GM23338 (cell line): ENCODE measurements around the gene TTYH1. TPM values are rescaled to one million over a fixed set of nuclear protein-coding genes. Genes with fewer than 3 reads are reported as not detected.

Source experiments
- ATAC-seq: fragments of 200-7000 bp; cut with Tn5 transposase; 3 replicates; pipeline ENCODE4 v1.9.1; 2020
- DNase-seq: peaks from one replicate; pipeline ENCODE4 v3.0.0-alpha.2; 2015; ENCODE audit warnings: low spot score
- H2AFZ ChIP-seq: fragments of 200-600 bp; sonication (generic); 2 replicates; pipeline ENCODE4 v1.8.0; 2016; ENCODE audit warnings: antibody characterized with exemption, mild to moderate bottlenecking, moderate library complexity
- H3F3A ChIP-seq: fragments of 200-600 bp; sonication (generic); replicated peaks from 2 replicates; pipeline ENCODE4 v1.8.0; 2017; ENCODE audit warnings: antibody characterized with exemption, mixed run types, low read depth
- H3K27ac ChIP-seq: fragments of 200-600 bp; sonication (generic); 2 replicates; pipeline ENCODE4 v1.6.1; 2016; ENCODE audit warnings: low read depth
- H3K27me3 ChIP-seq: fragments of 200-600 bp; sonication (generic); 2 replicates; pipeline ENCODE4 v1.8.0; 2016; ENCODE audit warnings: mild to moderate bottlenecking, mixed run types, moderate library complexity; ENCODE audit not compliant: insufficient read depth
- H3K36me3 ChIP-seq: fragments of 200-600 bp; sonication (generic); 2 replicates; pipeline ENCODE4 v1.8.0; 2016; ENCODE audit warnings: mild to moderate bottlenecking; ENCODE audit not compliant: insufficient read depth
- H3K4me1 ChIP-seq: fragments of 200-600 bp; sonication (generic); 2 replicates; pipeline ENCODE4 v1.8.0; 2016; ENCODE audit warnings: mild to moderate bottlenecking, moderate library complexity; ENCODE audit not compliant: insufficient read depth
- H3K4me2 ChIP-seq: fragments of 200-600 bp; sonication (generic); 2 replicates; pipeline ENCODE4 v1.7.1; 2017; ENCODE audit warnings: mixed run types
- H3K4me3 ChIP-seq: fragments of 200-600 bp; sonication (generic); 2 replicates; pipeline ENCODE4 v1.6.1; 2016; ENCODE audit warnings: mixed run types
- H3K79me2 ChIP-seq: fragments of 200-600 bp; sonication (generic); replicated peaks from 2 replicates; pipeline ENCODE4 v1.8.0; 2017; ENCODE audit warnings: mild to moderate bottlenecking; ENCODE audit not compliant: insufficient read depth
- H3K9me2 ChIP-seq: fragments of 200-600 bp; sonication (generic); 2 replicates; pipeline ENCODE4 v1.8.0; 2017; ENCODE audit not compliant: insufficient read depth
- H4K20me1 ChIP-seq: fragments of 200-600 bp; sonication (generic); replicated peaks from 2 replicates; pipeline ENCODE4 v1.8.0; 2017; ENCODE audit warnings: mild to moderate bottlenecking; ENCODE audit not compliant: insufficient read depth
- H3K27ac Mint-ChIP-seq: 2 replicates; pipeline ENCODE4 v1.8.0; 2020; ENCODE audit warnings: inconsistent platforms, mild to moderate bottlenecking, moderate library complexity, mixed read lengths
- H3K27me3 Mint-ChIP-seq: 3 replicates; pipeline ENCODE4 v1.8.0; 2022; ENCODE audit warnings: low read depth, mild to moderate bottlenecking, moderate library complexity, mixed read lengths, inconsistent platforms; ENCODE audit not compliant: insufficient read depth, poor library complexity
- H3K36me3 Mint-ChIP-seq: 3 replicates; pipeline ENCODE4 v1.8.0; 2021; ENCODE audit warnings: low read depth, mild to moderate bottlenecking, inconsistent platforms, moderate library complexity, mixed read lengths
- H3K4me1 Mint-ChIP-seq: 3 replicates; pipeline ENCODE4 v1.8.0; 2020; ENCODE audit warnings: mild to moderate bottlenecking, inconsistent platforms, mixed read lengths
- H3K4me3 Mint-ChIP-seq: 3 replicates; pipeline ENCODE4 v1.8.0; 2021; ENCODE audit warnings: moderate library complexity, mild to moderate bottlenecking, inconsistent platforms, mixed read lengths
- H3K9me3 Mint-ChIP-seq: 3 replicates; pipeline ENCODE4 v1.8.0; 2020; ENCODE audit warnings: moderate library complexity, mild to moderate bottlenecking, inconsistent platforms, mixed read lengths
- CREB1 ChIP-seq: fragments of 250-450 bp; sonication (Bioruptor Pico); IDR thresholded peaks from 2 replicates; pipeline ENCODE4 v1.5.0; 2020; ENCODE audit warnings: low read depth, mild to moderate bottlenecking, moderate library complexity
- EZH2 ChIP-seq: fragments of 200-600 bp; sonication (generic); IDR thresholded peaks from one replicate; pipeline ENCODE4 v1.8.0; 2017; ENCODE audit warnings: antibody characterized with exemption, mild to moderate bottlenecking, low read depth; ENCODE audit not compliant: unreplicated experiment
- EZH2phosphoT487 ChIP-seq: fragments of 200-600 bp; sonication (generic); IDR thresholded peaks from one replicate; pipeline ENCODE4 v1.8.1; 2018; ENCODE audit warnings: antibody characterized with exemption; ENCODE audit not compliant: unreplicated experiment
- JUNB ChIP-seq: IDR thresholded peaks from one replicate; pipeline ENCODE4 v1.6.1; 2016; ENCODE audit warnings: antibody characterized with exemption; ENCODE audit not compliant: unreplicated experiment
- NANOG ChIP-seq: IDR thresholded peaks from 2 replicates; pipeline ENCODE4 v1.6.1; 2016; ENCODE audit warnings: antibody characterized with exemption, borderline replicate concordance
- POLR2AphosphoS5 ChIP-seq: IDR thresholded peaks from 2 replicates; pipeline ENCODE4 v1.6.1; 2016; ENCODE audit warnings: antibody characterized with exemption, low read depth
- STAT1 ChIP-seq: IDR thresholded peaks from one replicate; pipeline ENCODE4 v1.6.1; 2016; ENCODE audit warnings: antibody characterized with exemption; ENCODE audit not compliant: unreplicated experiment
- ZNF114 ChIP-seq: fragments of 250-450 bp; sonication (Bioruptor Pico); IDR thresholded peaks from 2 replicates; pipeline ENCODE4 v1.5.0; 2020; ENCODE audit warnings: mild to moderate bottlenecking, moderate library complexity
- ZNF331 ChIP-seq: fragments of 250-450 bp; sonication (Bioruptor Pico); IDR thresholded peaks from 2 replicates; pipeline ENCODE4 v1.5.0; 2020; ENCODE audit warnings: low read depth, mild to moderate bottlenecking, moderate library complexity
- polyA plus RNA-seq: library from polyadenylated mRNA; unstranded; fragments of >200 nt; fragmentation: Nextera tagmentation; extraction: Ambion mirVana; gene quantifications from 2 replicates; pipeline ENCODE4 v1.2.1, GENCODE V29; 2016
- total RNA-seq: library from RNA; depleted of rRNA; stranded (reverse); fragments of >200 nt; shearing (Covaris generic); gene quantifications from 2 replicates; pipeline ENCODE4 v1.2.3, GENCODE V29; 2014
- TF ChIP-seq, protein P1 (sequence below): IDR thresholded peaks from 2 replicates; pipeline ENCODE4 v1.6.1; 2016; ENCODE audit warnings: antibody characterized with exemption
- TF ChIP-seq, protein P2 (sequence below): fragments of 250-450 bp; sonication (Bioruptor Pico); IDR thresholded peaks from 2 replicates; pipeline ENCODE4 v1.5.0; 2020; ENCODE audit warnings: mild to moderate bottlenecking, moderate library complexity
- TF ChIP-seq, protein P3 (sequence below): IDR thresholded peaks from one replicate; pipeline ENCODE4 v1.6.1; 2018; ENCODE audit warnings: antibody characterized with exemption; ENCODE audit not compliant: unreplicated experiment
- TF ChIP-seq, protein P4 (sequence below), 2 experiments: fragments of 200-600 bp in 1 of 2; sonication (generic) in 1 of 2; conservative IDR thresholded peaks; 2 replicates each; pipeline versions ENCODE4 v1.5.1 to v1.6.1; 2016 to 2017; ENCODE audit warnings: antibody characterized with exemption in 2 of 2, low read depth in 2 of 2, mild to moderate bottlenecking in 2 of 2, moderate library complexity in 1 of 2

The TTYH1 gene
- total and polyA plus RNA-seq, 2 experiments from 2014 or later, result 18.2 to 40.8 TPM

DNA sequence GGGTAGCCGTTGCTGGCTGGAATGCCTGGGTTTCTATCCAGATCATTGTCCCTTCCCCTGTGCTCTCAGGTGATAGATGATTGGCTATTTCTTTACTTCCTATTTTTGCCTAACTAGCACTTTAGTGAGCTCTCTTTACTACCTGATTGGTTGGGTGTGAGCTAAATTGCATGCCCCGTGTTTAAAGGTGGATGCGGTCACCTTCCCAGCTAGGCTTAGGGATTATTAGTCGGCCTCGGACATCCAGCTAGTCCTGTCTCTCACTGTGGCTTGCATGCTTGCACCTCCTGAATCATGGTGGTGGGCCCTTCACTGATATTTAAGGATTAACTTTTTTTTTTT is 10.1 kb downstream of the TTYH1 start:
- TF ChIP-seq ZNF114 (CRISPR knock-in tag), result no peak
- TF ChIP-seq, protein P1, sequence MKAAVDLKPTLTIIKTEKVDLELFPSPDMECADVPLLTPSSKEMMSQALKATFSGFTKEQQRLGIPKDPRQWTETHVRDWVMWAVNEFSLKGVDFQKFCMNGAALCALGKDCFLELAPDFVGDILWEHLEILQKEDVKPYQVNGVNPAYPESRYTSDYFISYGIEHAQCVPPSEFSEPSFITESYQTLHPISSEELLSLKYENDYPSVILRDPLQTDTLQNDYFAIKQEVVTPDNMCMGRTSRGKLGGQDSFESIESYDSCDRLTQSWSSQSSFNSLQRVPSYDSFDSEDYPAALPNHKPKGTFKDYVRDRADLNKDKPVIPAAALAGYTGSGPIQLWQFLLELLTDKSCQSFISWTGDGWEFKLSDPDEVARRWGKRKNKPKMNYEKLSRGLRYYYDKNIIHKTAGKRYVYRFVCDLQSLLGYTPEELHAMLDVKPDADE, result no peak
- no peak for TF ChIP-seq NANOG
- no peak for TF ChIP-seq EZH2phosphoT487
- TF ChIP-seq, protein P2, sequence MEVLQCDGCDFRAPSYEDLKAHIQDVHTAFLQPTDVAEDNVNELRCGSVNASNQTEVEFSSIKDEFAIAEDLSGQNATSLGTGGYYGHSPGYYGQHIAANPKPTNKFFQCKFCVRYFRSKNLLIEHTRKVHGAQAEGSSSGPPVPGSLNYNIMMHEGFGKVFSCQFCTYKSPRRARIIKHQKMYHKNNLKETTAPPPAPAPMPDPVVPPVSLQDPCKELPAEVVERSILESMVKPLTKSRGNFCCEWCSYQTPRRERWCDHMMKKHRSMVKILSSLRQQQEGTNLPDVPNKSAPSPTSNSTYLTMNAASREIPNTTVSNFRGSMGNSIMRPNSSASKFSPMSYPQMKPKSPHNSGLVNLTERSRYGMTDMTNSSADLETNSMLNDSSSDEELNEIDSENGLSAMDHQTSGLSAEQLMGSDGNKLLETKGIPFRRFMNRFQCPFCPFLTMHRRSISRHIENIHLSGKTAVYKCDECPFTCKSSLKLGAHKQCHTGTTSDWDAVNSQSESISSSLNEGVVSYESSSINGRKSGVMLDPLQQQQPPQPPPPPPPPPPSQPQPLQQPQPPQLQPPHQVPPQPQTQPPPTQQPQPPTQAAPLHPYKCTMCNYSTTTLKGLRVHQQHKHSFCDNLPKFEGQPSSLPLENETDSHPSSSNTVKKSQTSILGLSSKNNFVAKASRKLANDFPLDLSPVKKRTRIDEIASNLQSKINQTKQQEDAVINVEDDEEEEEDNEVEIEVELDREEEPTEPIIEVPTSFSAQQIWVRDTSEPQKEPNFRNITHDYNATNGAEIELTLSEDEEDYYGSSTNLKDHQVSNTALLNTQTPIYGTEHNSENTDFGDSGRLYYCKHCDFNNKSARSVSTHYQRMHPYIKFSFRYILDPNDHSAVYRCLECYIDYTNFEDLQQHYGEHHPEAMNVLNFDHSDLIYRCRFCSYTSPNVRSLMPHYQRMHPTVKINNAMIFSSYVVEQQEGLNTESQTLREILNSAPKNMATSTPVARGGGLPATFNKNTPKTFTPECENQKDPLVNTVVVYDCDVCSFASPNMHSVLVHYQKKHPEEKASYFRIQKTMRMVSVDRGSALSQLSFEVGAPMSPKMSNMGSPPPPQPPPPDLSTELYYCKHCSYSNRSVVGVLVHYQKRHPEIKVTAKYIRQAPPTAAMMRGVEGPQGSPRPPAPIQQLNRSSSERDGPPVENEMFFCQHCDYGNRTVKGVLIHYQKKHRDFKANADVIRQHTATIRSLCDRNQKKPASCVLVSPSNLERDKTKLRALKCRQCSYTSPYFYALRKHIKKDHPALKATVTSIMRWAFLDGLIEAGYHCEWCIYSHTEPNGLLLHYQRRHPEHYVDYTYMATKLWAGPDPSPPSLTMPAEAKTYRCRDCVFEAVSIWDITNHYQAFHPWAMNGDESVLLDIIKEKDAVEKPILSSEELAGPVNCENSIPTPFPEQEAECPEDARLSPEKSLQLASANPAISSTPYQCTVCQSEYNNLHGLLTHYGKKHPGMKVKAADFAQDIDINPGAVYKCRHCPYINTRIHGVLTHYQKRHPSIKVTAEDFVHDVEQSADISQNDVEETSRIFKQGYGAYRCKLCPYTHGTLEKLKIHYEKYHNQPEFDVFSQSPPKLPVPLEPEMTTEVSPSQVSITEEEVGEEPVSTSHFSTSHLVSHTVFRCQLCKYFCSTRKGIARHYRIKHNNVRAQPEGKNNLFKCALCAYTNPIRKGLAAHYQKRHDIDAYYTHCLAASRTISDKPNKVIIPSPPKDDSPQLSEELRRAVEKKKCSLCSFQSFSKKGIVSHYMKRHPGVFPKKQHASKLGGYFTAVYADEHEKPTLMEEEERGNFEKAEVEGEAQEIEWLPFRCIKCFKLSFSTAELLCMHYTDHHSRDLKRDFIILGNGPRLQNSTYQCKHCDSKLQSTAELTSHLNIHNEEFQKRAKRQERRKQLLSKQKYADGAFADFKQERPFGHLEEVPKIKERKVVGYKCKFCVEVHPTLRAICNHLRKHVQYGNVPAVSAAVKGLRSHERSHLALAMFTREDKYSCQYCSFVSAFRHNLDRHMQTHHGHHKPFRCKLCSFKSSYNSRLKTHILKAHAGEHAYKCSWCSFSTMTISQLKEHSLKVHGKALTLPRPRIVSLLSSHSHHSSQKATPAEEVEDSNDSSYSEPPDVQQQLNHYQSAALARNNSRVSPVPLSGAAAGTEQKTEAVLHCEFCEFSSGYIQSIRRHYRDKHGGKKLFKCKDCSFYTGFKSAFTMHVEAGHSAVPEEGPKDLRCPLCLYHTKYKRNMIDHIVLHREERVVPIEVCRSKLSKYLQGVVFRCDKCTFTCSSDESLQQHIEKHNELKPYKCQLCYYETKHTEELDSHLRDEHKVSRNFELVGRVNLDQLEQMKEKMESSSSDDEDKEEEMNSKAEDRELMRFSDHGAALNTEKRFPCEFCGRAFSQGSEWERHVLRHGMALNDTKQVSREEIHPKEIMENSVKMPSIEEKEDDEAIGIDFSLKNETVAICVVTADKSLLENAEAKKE (CRISPR knock-in tag), result no peak
- TF ChIP-seq ZNF331 (CRISPR knock-in tag), result no peak
- TF ChIP-seq CREB1 (CRISPR knock-in tag), result no peak
- TF ChIP-seq EZH2, result no peak
- TF ChIP-seq, protein P3, sequence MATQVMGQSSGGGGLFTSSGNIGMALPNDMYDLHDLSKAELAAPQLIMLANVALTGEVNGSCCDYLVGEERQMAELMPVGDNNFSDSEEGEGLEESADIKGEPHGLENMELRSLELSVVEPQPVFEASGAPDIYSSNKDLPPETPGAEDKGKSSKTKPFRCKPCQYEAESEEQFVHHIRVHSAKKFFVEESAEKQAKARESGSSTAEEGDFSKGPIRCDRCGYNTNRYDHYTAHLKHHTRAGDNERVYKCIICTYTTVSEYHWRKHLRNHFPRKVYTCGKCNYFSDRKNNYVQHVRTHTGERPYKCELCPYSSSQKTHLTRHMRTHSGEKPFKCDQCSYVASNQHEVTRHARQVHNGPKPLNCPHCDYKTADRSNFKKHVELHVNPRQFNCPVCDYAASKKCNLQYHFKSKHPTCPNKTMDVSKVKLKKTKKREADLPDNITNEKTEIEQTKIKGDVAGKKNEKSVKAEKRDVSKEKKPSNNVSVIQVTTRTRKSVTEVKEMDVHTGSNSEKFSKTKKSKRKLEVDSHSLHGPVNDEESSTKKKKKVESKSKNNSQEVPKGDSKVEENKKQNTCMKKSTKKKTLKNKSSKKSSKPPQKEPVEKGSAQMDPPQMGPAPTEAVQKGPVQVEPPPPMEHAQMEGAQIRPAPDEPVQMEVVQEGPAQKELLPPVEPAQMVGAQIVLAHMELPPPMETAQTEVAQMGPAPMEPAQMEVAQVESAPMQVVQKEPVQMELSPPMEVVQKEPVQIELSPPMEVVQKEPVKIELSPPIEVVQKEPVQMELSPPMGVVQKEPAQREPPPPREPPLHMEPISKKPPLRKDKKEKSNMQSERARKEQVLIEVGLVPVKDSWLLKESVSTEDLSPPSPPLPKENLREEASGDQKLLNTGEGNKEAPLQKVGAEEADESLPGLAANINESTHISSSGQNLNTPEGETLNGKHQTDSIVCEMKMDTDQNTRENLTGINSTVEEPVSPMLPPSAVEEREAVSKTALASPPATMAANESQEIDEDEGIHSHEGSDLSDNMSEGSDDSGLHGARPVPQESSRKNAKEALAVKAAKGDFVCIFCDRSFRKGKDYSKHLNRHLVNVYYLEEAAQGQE, result no peak
- no peak for TF ChIP-seq POLR2AphosphoS5
- TF ChIP-seq, protein P4, sequence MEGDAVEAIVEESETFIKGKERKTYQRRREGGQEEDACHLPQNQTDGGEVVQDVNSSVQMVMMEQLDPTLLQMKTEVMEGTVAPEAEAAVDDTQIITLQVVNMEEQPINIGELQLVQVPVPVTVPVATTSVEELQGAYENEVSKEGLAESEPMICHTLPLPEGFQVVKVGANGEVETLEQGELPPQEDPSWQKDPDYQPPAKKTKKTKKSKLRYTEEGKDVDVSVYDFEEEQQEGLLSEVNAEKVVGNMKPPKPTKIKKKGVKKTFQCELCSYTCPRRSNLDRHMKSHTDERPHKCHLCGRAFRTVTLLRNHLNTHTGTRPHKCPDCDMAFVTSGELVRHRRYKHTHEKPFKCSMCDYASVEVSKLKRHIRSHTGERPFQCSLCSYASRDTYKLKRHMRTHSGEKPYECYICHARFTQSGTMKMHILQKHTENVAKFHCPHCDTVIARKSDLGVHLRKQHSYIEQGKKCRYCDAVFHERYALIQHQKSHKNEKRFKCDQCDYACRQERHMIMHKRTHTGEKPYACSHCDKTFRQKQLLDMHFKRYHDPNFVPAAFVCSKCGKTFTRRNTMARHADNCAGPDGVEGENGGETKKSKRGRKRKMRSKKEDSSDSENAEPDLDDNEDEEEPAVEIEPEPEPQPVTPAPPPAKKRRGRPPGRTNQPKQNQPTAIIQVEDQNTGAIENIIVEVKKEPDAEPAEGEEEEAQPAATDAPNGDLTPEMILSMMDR (conservative IDR thresholded peaks at IDR 0.05; ENCODE audit: low read depth in 2 of 2), result no peak
- no peak for TF ChIP-seq STAT1
- no peak for TF ChIP-seq JUNB
- ATAC-seq, result no peak
- Histone ChIP-seq H3K4me3 (no peak overlapping the region), H3K79me2 (0 out of 2 replicates have a peak, but pooled peaks cover 3% of the 10 kb centered on the region), H3K4me1 (peaks cover 14% of the 10 kb centered on the region), H2AFZ (no peak overlapping the region), H3K9me2 (no peaks in the 10 kb centered on the region), H3K4me2 (no peak overlapping the region), H3F3A (0 out of 2 replicates have a peak, but pooled peaks cover 7% of the 10 kb centered on the region), H4K20me1 (no peaks in the 10 kb centered on the region; the same call in 1 of the 2 replicates), H3K27ac (no peak overlapping the region), H3K36me3 (no peaks in the 10 kb centered on the region), H3K27me3 (no peaks in the 10 kb centered on the region)
- Mint-ChIP-seq H3K9me3 (no peaks in the 10 kb centered on the region; the same call in 2 of the 3 replicates), H3K27me3 (peaks cover 21% of the 10 kb centered on the region), H3K4me3 (no peak overlapping the region), H3K36me3 (peaks cover 53% of the 10 kb centered on the region), H3K4me1 (peaks cover 26% of the 10 kb centered on the region), H3K27ac (no peak overlapping the region)
- DNase-seq, result no peak
